GM12875 (cell line): ENCODE results near the gene TRABD2B.
A peak's percentile ranks its signal among the peaks of the same experiment; 100 is the strongest.

Source experiments
- H3K4me3 ChIP-seq: one replicate; pipeline ENCODE4 v1.5.1; 2011; ENCODE audit warnings: low read depth, low read length, control low read depth
- TF ChIP-seq, protein P1 (sequence below): IDR thresholded peaks from 2 replicates; pipeline ENCODE4 v1.5.1; 2011; ENCODE audit warnings: low read depth, mild to moderate bottlenecking, control low read depth, inconsistent platforms, low read length, moderate library complexity, borderline replicate concordance; ENCODE audit not compliant: insufficient read depth

The TRABD2B gene

DNA sequence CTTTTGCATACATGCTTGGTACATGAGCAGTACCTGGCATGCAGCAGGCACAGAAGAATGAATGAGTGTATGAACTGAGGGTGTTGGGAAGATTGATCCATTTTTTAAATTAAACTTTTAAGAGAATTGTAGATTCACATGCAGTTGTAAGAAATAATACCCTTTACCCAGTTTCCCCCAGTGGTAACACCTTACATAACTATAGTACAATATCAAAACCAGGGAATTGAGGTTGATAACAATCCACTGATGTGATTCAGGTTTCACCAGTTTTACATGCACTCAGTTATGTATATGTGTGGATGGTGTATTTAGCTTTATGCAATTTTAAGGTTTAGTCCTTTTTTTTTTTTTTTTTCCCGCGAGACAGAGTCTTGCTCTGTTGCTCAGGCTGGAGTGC, 20.5 kb downstream of the TRABD2B start:
- TF ChIP-seq, protein P1, sequence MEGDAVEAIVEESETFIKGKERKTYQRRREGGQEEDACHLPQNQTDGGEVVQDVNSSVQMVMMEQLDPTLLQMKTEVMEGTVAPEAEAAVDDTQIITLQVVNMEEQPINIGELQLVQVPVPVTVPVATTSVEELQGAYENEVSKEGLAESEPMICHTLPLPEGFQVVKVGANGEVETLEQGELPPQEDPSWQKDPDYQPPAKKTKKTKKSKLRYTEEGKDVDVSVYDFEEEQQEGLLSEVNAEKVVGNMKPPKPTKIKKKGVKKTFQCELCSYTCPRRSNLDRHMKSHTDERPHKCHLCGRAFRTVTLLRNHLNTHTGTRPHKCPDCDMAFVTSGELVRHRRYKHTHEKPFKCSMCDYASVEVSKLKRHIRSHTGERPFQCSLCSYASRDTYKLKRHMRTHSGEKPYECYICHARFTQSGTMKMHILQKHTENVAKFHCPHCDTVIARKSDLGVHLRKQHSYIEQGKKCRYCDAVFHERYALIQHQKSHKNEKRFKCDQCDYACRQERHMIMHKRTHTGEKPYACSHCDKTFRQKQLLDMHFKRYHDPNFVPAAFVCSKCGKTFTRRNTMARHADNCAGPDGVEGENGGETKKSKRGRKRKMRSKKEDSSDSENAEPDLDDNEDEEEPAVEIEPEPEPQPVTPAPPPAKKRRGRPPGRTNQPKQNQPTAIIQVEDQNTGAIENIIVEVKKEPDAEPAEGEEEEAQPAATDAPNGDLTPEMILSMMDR, result no peak

DNA sequence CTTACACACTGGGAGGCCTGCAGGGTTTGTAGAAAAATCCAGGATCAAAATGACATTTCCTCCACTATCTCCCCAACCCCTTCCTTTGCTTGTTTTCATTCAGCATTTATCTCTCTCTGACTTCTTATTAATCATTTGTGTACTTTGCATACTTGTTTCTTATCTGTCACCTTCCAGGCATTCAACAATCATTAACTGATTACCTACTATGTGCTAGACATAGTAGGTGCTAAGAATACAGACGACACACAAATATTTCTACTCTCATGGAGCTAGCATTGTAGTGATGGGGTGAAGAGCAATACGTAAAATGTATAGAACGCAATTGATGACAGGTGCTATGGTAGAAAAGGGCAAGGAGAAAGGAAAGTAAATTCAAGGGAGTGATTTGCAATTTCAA, 20.9 kb downstream of the TRABD2B start:
- TF ChIP-seq, protein P1, result no peak
- H3K4me3 ChIP-seq, result no peak overlapping the region

More for the DNA sequence above, 20.5 kb downstream of the TRABD2B start:
- no peak overlapping the region for H3K4me3 ChIP-seq

DNA sequence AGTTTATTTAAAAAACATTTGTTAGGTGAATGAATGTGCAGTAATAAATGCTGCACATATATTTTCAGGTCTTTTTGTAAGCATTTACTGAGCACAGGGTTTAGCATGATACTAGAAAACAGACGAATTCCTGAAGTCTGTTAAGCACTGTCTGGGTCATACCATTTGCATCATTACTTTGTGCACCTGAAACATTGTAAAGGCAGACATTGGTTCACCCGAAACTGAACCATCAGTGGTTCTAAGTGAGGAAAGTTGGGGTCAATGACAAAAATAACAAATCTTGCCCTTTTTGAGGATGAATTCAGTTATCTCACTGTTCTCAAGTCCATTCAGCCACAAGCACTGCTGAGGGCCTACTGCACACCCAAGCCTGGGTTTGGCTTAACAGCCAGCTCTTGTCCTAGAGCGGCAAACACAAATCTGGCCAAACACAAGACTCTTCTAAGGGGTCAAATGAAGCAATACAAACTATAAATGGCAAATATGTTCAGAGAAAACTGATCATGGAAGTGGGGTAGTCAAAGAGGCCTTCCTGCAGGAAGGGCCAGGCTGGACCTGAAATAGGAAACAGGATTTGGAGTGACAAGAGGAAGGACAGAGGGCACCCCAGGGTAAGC, 21.8 kb downstream of the TRABD2B start:
- TF ChIP-seq, protein P1, result no peak
- no peak overlapping the region for H3K4me3 ChIP-seq

DNA sequence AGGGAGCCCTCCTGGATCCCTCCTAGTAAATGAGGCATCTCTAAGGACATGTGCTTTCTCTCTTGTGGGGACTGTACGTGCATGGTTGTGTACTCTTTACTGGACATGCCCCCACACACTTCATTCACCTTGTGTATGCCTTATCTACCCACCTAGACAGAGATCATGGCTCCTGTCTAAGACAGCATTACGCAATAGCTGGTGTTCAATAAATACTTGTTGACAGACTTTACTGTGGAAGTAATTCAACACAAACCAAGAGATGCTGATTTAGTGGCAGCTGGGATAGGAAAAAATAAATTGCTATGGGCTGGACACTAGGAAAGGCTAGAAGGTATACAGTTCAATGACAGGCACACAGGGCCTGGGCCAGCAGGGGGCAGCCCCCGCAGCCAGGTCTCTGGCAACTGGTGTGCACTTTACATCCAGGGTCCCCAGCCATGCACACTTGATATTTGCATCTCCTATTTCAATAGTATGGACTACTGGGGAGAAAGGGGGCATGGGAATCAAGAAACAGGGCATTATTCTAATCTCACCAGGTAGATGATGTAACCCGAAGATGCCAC, 24.2 kb downstream of the TRABD2B start:
- no peak overlapping the region for H3K4me3 ChIP-seq
- TF ChIP-seq, protein P1, result peak; percentile 40

DNA sequence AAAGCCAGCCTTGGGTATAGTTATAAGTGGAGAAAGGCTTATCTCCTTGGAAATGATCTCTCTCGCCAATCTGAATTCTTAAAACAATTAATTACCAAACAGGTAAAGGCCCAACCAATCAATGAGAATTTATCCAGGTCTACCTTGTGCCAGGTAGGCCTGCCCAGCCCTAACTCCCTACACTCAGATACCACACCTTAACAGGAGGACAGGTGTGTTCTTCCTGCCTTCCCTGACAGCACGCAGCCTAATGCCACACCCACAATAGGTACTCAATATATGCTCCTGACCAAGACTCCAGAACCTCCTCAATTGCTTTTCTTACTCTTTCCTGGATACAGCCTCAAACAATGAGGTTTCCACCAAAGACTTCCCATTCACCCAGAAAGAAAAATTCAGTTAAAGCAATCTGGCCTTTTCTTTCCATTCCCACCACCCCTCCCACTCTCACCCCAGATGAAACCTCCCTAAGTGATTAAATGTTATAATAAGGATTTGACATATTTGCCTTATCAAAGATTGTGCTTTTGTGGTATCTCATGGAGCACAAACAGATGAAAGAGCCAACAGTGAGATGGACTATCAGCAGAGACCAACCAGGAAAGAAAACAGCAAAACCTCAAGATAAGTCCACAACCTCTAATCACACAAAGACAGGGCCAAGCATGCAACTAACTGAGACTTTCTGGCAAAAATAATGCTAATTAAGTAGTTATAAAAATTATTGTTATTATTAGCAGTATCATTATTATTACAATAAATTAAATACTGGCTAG, 25.6 kb downstream of the TRABD2B start:
- H3K4me3 ChIP-seq, result no peak overlapping the region
- TF ChIP-seq, protein P1, result no peak

DNA sequence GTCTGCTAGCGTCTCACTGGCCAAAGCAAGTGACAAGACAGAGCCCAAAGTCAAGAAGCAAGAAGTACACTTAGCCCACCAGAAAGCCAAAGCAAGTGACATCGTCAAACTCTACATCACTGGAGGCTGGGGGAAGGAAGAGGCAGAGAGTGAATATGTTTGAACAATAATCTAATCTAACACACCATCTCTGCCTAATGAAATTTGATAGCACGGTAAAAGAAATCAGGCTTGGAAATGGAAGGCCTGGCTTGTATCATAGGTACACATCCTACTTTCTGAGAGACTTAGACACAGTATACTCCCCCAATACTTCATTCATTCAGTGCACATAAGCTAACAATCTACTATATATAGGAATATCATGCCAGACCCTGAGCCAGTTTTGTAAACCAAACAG, 26.3 kb downstream of the TRABD2B start:
- TF ChIP-seq, protein P1, result no peak
- H3K4me3 ChIP-seq, result no peak overlapping the region
